HepG2 (cell line): Measurements from ENCODE around the gene UPB1. TPM values are rescaled to one million over a fixed set of nuclear protein-coding genes. Genes with fewer than 3 reads are reported as not detected.

ENCODE experiments used
- CAMTA2 ChIP-seq: sonication (generic); formaldehyde crosslinking; IDR thresholded peaks from 2 replicates; pipeline ENCODE4 v1.4.0; 2020; ENCODE audit warnings: mild to moderate bottlenecking, missing genetic modification reagents, borderline replicate concordance
- CBX2 ChIP-seq, 2 experiments: fragments of 200-600 bp in 1 of 2; sonication (generic); formaldehyde crosslinking in 1 of 2; IDR thresholded peaks; 2 replicates each; pipeline versions ENCODE4 v1.7.0 to v1.8.1; 2018 to 2022; ENCODE audit warnings: low read depth in 2 of 2, low read length in 1 of 2, mild to moderate bottlenecking in 1 of 2, missing genetic modification reagents in 1 of 2
- CEBPZ ChIP-seq: IDR thresholded peaks from 2 replicates; pipeline ENCODE4 v1.6.1; 2012; ENCODE audit warnings: low read length, improper control_type of control experiment
- HCFC1 ChIP-seq: fragments of 150-350 bp; IDR thresholded peaks from 2 replicates; pipeline ENCODE4 v1.6.1; 2014; ENCODE audit warnings: low read depth, low read length
- HNRNPLL ChIP-seq: fragments of 200-400 bp; formaldehyde crosslinking; IDR thresholded peaks from 2 replicates; pipeline ENCODE4 v1.6.1; 2017; ENCODE audit warnings: mild to moderate bottlenecking, low read depth, low read length; ENCODE audit not compliant: poor library complexity, severe bottlenecking
- KDM2A ChIP-seq: sonication (generic); formaldehyde crosslinking; IDR thresholded peaks from 2 replicates; pipeline ENCODE4 v1.4.0; 2020; ENCODE audit warnings: low read depth, missing genetic modification reagents, borderline replicate concordance
- MATR3 ChIP-seq: sonication (generic); formaldehyde crosslinking; IDR thresholded peaks from 2 replicates; pipeline ENCODE4 v1.4.0; 2020; ENCODE audit warnings: missing genetic modification reagents
- MIER2 ChIP-seq: IDR thresholded peaks from 2 replicates; pipeline ENCODE4 v1.6.1; 2016; ENCODE audit warnings: missing biosample characterization, missing genetic modification reagents
- SALL2 ChIP-seq: sonication (generic); formaldehyde crosslinking; IDR thresholded peaks from 2 replicates; pipeline ENCODE4 v1.8.1; 2023; ENCODE audit warnings: mild to moderate bottlenecking, missing genetic modification reagents, inconsistent platforms
- SIN3A ChIP-seq: IDR thresholded peaks from 2 replicates; pipeline ENCODE4 v1.6.1; 2011; ENCODE audit warnings: low read depth, mild to moderate bottlenecking, control low read depth, low read length, borderline replicate concordance
- SIX4 ChIP-seq: sonication (generic); formaldehyde crosslinking; IDR thresholded peaks from 2 replicates; pipeline ENCODE4 v1.4.0; 2020; ENCODE audit warnings: missing genetic modification reagents
- SMAD3 ChIP-seq: sonication (generic); formaldehyde crosslinking; IDR thresholded peaks from 2 replicates; pipeline ENCODE4 v1.4.0; 2020; ENCODE audit warnings: missing genetic modification reagents
- TCF7 ChIP-seq: sonication (generic); IDR thresholded peaks from 2 replicates; pipeline ENCODE4 v1.6.1; 2016; ENCODE audit warnings: antibody characterized with exemption, low read depth
- TEAD3 ChIP-seq: optimal IDR thresholded peaks from 2 replicates; pipeline ENCODE3; 2016; ENCODE audit warnings: borderline replicate concordance
- UBTF ChIP-seq: sonication (generic); formaldehyde crosslinking; IDR thresholded peaks from 2 replicates; pipeline ENCODE4 v1.4.0; 2020; ENCODE audit warnings: mild to moderate bottlenecking, missing genetic modification reagents
- ZBTB20 ChIP-seq: sonication (generic); formaldehyde crosslinking; IDR thresholded peaks from 2 replicates; pipeline ENCODE4 v1.8.1; 2023; ENCODE audit warnings: missing genetic modification reagents, low read depth, mild to moderate bottlenecking, borderline replicate concordance
- ZBTB7A ChIP-seq: sonication (generic); formaldehyde crosslinking; IDR thresholded peaks from 2 replicates; pipeline ENCODE4 v1.8.0; 2022; ENCODE audit warnings: mild to moderate bottlenecking, missing genetic modification reagents
- ZNF10 ChIP-seq: sonication (generic); formaldehyde crosslinking; IDR thresholded peaks from 2 replicates; pipeline ENCODE4 v1.4.0; 2020; ENCODE audit warnings: mild to moderate bottlenecking, low read depth, missing genetic modification reagents, borderline replicate concordance
- ZNF235 ChIP-seq: sonication (generic); formaldehyde crosslinking; IDR thresholded peaks from 2 replicates; pipeline ENCODE4 v1.8.1; 2023; ENCODE audit warnings: mild to moderate bottlenecking, missing genetic modification reagents, borderline replicate concordance
- ZNF3 ChIP-seq: IDR thresholded peaks from 2 replicates; pipeline ENCODE4 v1.7.0; 2017; ENCODE audit warnings: inconsistent platforms
- ZNF431 ChIP-seq: sonication (generic); formaldehyde crosslinking; IDR thresholded peaks from 2 replicates; pipeline ENCODE4 v1.9.0; 2022; ENCODE audit warnings: missing genetic modification reagents, low read depth, mild to moderate bottlenecking, borderline replicate concordance
- ZNF629 ChIP-seq: sonication (generic); formaldehyde crosslinking; conservative IDR thresholded peaks from 2 replicates; pipeline ENCODE4 v1.5.0; 2020; ENCODE audit warnings: missing genetic modification reagents
- ZNF713 ChIP-seq: sonication (generic); formaldehyde crosslinking; IDR thresholded peaks from 2 replicates; pipeline ENCODE4 v1.4.0; 2020; ENCODE audit warnings: mild to moderate bottlenecking, missing genetic modification reagents
- ZNF878 ChIP-seq: sonication (generic); formaldehyde crosslinking; IDR thresholded peaks from 2 replicates; pipeline ENCODE4 v1.8.1; 2023; ENCODE audit warnings: mild to moderate bottlenecking, missing genetic modification reagents, moderate library complexity
- ZSCAN20 ChIP-seq: sonication (generic); formaldehyde crosslinking; IDR thresholded peaks from 2 replicates; pipeline ENCODE4 v1.4.0; 2020; ENCODE audit warnings: missing genetic modification reagents, mild to moderate bottlenecking, borderline replicate concordance
- polyA plus RNA-seq, 8 experiments: library from polyadenylated mRNA; depleted of rRNA in 3 of 8; stranded (reverse) in 7 of 8; unstranded in 1 of 8; fragments of >200 nt; fragmentation: Illumina TruSeq in 4 of 8; extraction: Trizol in 4 of 8; gene quantifications; 2 replicates each; pipeline versions ENCODE4 v1.2.1 to v1.2.3, GENCODE V29; 2011 to 2016; ENCODE audit warnings: low read depth in 4 of 8, missing spikeins in 1 of 8, mixed read lengths in 1 of 8; ENCODE audit not compliant: insufficient read depth in 1 of 8
- total RNA-seq, 5 experiments: library from RNA; depleted of rRNA; stranded (reverse); fragments of >200 nt; fragmentation: Illumina TruSeq; extraction: Trizol; gene quantifications; 2 replicates each; pipeline ENCODE4 v1.2.3, GENCODE V29; 2016; ENCODE audit warnings: low read depth in 1 of 5
- TF ChIP-seq, protein P1 (sequence below): sonication (generic); formaldehyde crosslinking; IDR thresholded peaks from 2 replicates; pipeline ENCODE4 v1.4.0; 2020; ENCODE audit warnings: mild to moderate bottlenecking, missing genetic modification reagents

Gene UPB1
- total and polyA plus RNA-seq, 2 of the 13 experiments (the other 11 are each of a cell fraction or from before 2014, with no cell fraction given), result 0.38 to 1.2 TPM

GRCh38 chr22:24525416-24526037, 30.4 kb downstream of the UPB1 start (continued):
- TF ChIP-seq ZNF878 (CRISPR knock-in tag) (no peak), ZNF10 (CRISPR knock-in tag) (no peak), ZNF3 (CRISPR knock-in tag) (no peak), SIX4 (CRISPR knock-in tag) (no peak), ZNF629 (CRISPR knock-in tag) (no peak), SALL2 (CRISPR knock-in tag) (no peak), SMAD3 (peak; percentile 69; the same call in 1 of the 2 replicates), KDM2A (CRISPR knock-in tag) (peak; percentile 73), MATR3 (CRISPR knock-in tag) (no peak), CAMTA2 (CRISPR knock-in tag) (no peak), ZBTB7A (CRISPR knock-in tag) (peak; percentile 15; the same call in 1 of the 2 replicates), ZBTB20 (CRISPR knock-in tag) (0 out of 2 replicates have a peak, but pooled peaks have one; percentile 46), ZNF235 (CRISPR knock-in tag) (no peak), HNRNPLL (no peak), HCFC1 (no peak), TCF7 (no peak), ZSCAN20 (CRISPR knock-in tag) (no peak), UBTF (CRISPR knock-in tag) (no peak; the same call in 1 of the 2 replicates), ZNF713 (CRISPR knock-in tag) (no peak), CBX2 (IDR thresholded peaks at IDR 0.05; ENCODE audit: low read depth, low read length) (no peak), CBX2 (CRISPR knock-in tag; IDR thresholded peaks at IDR 0.05; ENCODE audit: low read depth) (no peak), TEAD3 (CRISPR knock-in tag) (peak; percentile 94), SIN3A (no peak), CEBPZ (no peak), MIER2 (CRISPR knock-in tag) (peak; percentile 55; the same call in 1 of the 2 replicates), ZNF431 (no peak)
- TF ChIP-seq, protein P1, sequence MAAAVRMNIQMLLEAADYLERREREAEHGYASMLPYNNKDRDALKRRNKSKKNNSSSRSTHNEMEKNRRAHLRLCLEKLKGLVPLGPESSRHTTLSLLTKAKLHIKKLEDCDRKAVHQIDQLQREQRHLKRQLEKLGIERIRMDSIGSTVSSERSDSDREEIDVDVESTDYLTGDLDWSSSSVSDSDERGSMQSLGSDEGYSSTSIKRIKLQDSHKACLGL (CRISPR knock-in tag), result no peak
